IMR-90 (cell line): ENCODE data around the gene DCDC1.

Experiments
- BHLHE40 ChIP-seq: fragments of 150-350 bp; IDR thresholded peaks from 2 replicates; pipeline ENCODE4 v1.6.1; 2016; ENCODE audit warnings: mild to moderate bottlenecking, low read depth, low read length
- MAFK ChIP-seq: IDR thresholded peaks from 2 replicates; pipeline ENCODE4 v1.6.1; 2012; ENCODE audit warnings: low read depth, low read length, improper control_type of control experiment
- MAZ ChIP-seq: IDR thresholded peaks from 2 replicates; pipeline ENCODE4 v1.6.1; 2012; ENCODE audit warnings: low read depth, mild to moderate bottlenecking, low read length, improper control_type of control experiment, moderate library complexity, borderline replicate concordance
- MXI1 ChIP-seq: IDR thresholded peaks from 2 replicates; pipeline ENCODE4 v1.6.1; 2012; ENCODE audit warnings: low read depth, mild to moderate bottlenecking, low read length, moderate library complexity, borderline replicate concordance
- POLR2A ChIP-seq: IDR thresholded peaks from 2 replicates; pipeline ENCODE4 v1.6.1; 2012; ENCODE audit warnings: mild to moderate bottlenecking, low read depth, low read length
- RAD21 ChIP-seq: IDR thresholded peaks from 2 replicates; pipeline ENCODE4 v1.6.1; 2012; ENCODE audit warnings: low read length, improper control_type of control experiment
- SMC3 ChIP-seq: fragments of 150-350 bp; IDR thresholded peaks from 2 replicates; pipeline ENCODE4 v1.6.1; 2016; ENCODE audit warnings: low read depth, mild to moderate bottlenecking, antibody characterized with exemption, low read length, moderate library complexity
- TF ChIP-seq, protein P1 (sequence below): conservative IDR thresholded peaks from 2 replicates; pipeline ENCODE4 v1.5.1; 2012; ENCODE audit warnings: mild to moderate bottlenecking, low read depth, low read length, improper control_type of control experiment
- TF ChIP-seq, protein P2 (sequence below): fragments of 150-350 bp; IDR thresholded peaks from 2 replicates; pipeline ENCODE4 v1.6.1; 2017; ENCODE audit warnings: mild to moderate bottlenecking, antibody characterized with exemption, low read length, low read depth

DNA sequence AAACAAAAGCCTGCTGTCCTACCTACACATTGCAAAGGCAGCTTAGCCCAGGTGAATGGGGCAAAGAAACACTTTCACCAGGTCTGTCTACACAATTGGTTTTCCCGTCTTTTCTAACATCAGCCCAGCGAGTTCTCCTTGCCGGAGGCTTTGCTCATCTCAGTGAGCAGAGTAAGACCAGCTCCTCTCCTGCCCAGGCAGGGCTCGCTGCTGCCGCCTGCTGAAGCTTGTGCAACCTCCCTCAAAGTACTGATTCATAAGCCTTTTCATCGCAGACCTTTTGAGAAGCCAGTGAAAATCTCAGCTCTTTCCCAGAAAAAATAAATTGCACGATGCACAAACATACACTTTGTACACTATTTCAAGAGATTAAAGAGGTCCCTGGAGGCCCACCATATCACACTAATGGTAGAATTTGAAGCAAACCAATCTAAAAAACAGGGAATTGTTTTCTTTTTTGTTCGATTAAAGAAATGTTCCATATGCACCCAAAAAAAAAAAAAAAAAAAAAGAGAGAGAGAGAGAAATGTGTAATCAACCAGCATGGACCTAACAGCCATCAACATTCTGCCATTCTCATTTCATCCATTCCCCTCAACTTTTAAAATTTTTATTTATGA is 455.3 kb downstream of the DCDC1 start:
- TF ChIP-seq, protein P1, sequence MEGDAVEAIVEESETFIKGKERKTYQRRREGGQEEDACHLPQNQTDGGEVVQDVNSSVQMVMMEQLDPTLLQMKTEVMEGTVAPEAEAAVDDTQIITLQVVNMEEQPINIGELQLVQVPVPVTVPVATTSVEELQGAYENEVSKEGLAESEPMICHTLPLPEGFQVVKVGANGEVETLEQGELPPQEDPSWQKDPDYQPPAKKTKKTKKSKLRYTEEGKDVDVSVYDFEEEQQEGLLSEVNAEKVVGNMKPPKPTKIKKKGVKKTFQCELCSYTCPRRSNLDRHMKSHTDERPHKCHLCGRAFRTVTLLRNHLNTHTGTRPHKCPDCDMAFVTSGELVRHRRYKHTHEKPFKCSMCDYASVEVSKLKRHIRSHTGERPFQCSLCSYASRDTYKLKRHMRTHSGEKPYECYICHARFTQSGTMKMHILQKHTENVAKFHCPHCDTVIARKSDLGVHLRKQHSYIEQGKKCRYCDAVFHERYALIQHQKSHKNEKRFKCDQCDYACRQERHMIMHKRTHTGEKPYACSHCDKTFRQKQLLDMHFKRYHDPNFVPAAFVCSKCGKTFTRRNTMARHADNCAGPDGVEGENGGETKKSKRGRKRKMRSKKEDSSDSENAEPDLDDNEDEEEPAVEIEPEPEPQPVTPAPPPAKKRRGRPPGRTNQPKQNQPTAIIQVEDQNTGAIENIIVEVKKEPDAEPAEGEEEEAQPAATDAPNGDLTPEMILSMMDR, result peak; percentile 55
- peak; percentile 37 for TF ChIP-seq SMC3
- no peak for TF ChIP-seq MAFK
- no peak for TF ChIP-seq POLR2A
- no peak for TF ChIP-seq BHLHE40
- peak; percentile 50 for TF ChIP-seq RAD21
- TF ChIP-seq MAZ, result no peak
- TF ChIP-seq MXI1, result no peak
- TF ChIP-seq, protein P2, sequence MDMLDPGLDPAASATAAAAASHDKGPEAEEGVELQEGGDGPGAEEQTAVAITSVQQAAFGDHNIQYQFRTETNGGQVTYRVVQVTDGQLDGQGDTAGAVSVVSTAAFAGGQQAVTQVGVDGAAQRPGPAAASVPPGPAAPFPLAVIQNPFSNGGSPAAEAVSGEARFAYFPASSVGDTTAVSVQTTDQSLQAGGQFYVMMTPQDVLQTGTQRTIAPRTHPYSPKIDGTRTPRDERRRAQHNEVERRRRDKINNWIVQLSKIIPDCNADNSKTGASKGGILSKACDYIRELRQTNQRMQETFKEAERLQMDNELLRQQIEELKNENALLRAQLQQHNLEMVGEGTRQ, result no peak
